IPS-18a (cell line): ENCODE data around the gene CFAP99.

Source experiments
- H3K27ac ChIP-seq: one replicate; pipeline ENCODE4 v1.5.1; 2013; ENCODE audit warnings: low read length
- H3K27me3 ChIP-seq: one replicate; pipeline ENCODE4 v1.6.1; 2013; ENCODE audit warnings: mild to moderate bottlenecking, low read length; ENCODE audit not compliant: control insufficient read depth, insufficient read depth
- H3K36me3 ChIP-seq: one replicate; pipeline ENCODE4 v1.6.1; 2013; ENCODE audit warnings: low read depth, low read length; ENCODE audit not compliant: control insufficient read depth
- H3K4me1 ChIP-seq: one replicate; pipeline ENCODE4 v1.6.1; 2013; ENCODE audit warnings: low read depth, low read length; ENCODE audit not compliant: control insufficient read depth
- H3K4me3 ChIP-seq: one replicate; pipeline ENCODE4 v1.5.1; 2013; ENCODE audit warnings: low read length
- H3K9ac ChIP-seq: one replicate; pipeline ENCODE4 v1.6.1; 2013; ENCODE audit warnings: mild to moderate bottlenecking, low read length, moderate library complexity
- H3K9me3 ChIP-seq: one replicate; pipeline ENCODE4 v1.6.1; 2013; ENCODE audit warnings: low read depth, low read length; ENCODE audit not compliant: control insufficient read depth

The CFAP99 gene

DNA sequence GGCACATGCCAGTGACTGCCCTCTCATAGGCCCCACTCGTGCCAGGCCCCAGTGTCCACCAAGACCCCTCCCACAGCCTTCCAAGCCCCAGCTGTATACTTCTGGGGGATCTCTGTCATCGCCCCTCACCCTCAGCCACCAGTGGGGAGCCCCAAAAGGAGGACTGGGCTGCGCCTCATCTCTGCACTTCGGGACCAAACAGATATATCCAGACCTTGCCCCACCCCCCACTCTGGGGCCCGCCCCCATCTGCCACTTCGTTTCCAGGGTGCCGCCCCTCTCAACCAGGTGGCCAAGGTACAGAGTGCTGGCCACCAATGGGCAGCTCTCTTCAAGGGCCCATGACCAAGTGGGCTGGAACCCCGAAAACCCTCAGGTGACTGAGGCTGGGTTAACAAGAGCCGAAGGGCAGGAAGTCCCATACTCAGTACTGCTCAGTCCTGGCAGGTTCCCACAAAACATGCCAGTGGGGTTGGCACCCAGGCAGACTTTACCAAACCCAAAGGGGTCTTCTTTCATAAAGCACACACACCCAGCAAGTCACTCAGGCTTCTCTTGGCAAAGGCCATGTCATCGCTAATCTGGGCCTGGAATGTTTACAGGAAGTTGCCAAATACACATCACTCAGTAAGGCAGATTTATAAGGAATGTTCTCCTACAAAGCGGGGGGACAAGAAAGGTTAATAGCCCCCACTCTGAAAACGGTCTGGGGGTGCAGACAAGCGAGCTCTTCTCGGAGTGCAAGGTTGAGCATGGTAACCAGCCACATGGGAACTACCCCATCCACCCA lies 4.7 kb upstream of the CFAP99 start:
- Histone ChIP-seq H3K27me3 (peaks cover 59% of the 10 kb centered on the region), H3K4me3 (peak overlapping the region; percentile 50), H3K4me1 (peaks cover 22% of the 10 kb centered on the region), H3K9ac (no peak overlapping the region), H3K27ac (no peak overlapping the region), H3K9me3 (no peaks in the 10 kb centered on the region), H3K36me3 (no peaks in the 10 kb centered on the region)

DNA sequence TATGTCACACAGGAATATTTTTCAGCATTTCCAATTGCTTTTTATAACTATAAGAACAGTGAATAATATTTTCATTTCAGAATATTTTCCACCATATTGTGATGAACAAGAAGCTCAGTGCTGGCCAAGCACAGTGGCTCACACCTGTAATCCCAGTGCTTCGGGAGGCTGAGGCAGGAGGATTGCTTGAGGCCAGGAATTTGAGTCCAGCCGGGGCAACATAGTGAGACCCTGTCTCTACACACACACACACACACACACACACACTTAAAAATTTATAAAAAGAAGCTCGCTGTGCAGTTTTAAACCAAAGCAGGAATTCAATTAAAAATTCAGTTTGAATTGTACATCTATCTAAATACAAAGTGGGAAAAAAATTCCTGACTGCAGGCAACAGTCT lies 3.5 kb upstream of the CFAP99 start:
- Histone ChIP-seq H3K4me3 (no peak overlapping the region), H3K36me3 (no peaks in the 10 kb centered on the region), H3K9ac (no peak overlapping the region), H3K27me3 (peaks cover 71% of the 10 kb centered on the region), H3K27ac (no peak overlapping the region), H3K4me1 (peaks cover 26% of the 10 kb centered on the region), H3K9me3 (no peaks in the 10 kb centered on the region)

DNA sequence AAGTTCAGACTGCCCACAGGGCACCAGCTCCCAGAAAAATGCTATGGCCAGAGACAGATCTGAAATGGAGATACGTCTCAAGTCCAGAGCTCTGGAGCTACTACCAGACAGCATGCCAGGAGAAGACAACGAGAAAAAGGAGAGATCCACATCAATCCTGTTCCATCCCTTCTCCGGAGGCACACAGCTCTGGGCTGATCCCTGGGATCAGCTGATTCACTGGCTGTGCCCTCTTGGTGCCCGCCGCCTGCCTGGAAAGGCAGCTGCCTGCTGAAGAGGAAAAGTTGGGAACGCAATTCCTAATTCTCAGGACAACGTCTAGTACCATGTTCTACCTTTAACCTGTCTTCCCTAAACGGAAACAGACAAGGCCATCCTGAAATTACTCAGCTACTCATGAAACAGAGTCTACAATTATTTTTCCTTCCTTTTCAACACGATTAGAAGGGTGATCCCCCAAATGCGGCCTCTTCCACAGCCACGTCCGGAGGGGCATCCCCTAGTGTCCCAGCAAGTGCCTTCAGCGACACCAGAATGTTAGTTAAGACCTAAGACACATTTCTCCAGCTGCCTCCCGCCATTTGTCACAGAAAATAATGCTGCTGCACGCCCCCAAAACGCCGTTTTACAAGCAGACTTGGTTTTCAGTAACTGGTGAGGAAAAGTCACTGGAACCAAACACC lies 2.7 kb upstream of the CFAP99 start:
- Histone ChIP-seq H3K36me3 (no peaks in the 10 kb centered on the region), H3K9me3 (no peaks in the 10 kb centered on the region), H3K27me3 (peaks cover 79% of the 10 kb centered on the region), H3K27ac (no peak overlapping the region), H3K9ac (no peak overlapping the region), H3K4me3 (peak overlapping the region; percentile 55), H3K4me1 (peaks cover 26% of the 10 kb centered on the region)

GRCh38 chr4:2416564-2417225 lies 2.1 kb upstream of the CFAP99 start:
- Histone ChIP-seq H3K4me3 (peak overlapping the region; percentile 55), H3K36me3 (no peaks in the 10 kb centered on the region), H3K9ac (no peak overlapping the region), H3K27me3 (peaks cover 86% of the 10 kb centered on the region), H3K9me3 (no peaks in the 10 kb centered on the region), H3K4me1 (peaks cover 26% of the 10 kb centered on the region), H3K27ac (no peak overlapping the region)

- Histone ChIP-seq H3K9me3 (no peaks in the 10 kb centered on the region), H3K4me3 (peak overlapping the region; percentile 55), H3K27me3 (peaks cover 90% of the 10 kb centered on the region), H3K27ac (no peak overlapping the region), H3K36me3 (no peaks in the 10 kb centered on the region), H3K4me1 (peaks cover 25% of the 10 kb centered on the region), H3K9ac (no peak overlapping the region)
Observed at GRCh38 chr4:2417226-2417764, 1.5 kb upstream of the CFAP99 start.

GRCh38 chr4:2417765-2418649 lies 748 bp upstream of the CFAP99 start, which contains the start of gene ZFYVE28:
Gene ZFYVE28 (minus strand): TSS chr4:2418645. CDS start chr4:2418323, 322 bp downstream.
- peak within 1 kb of the TSS; percentile 55 for H3K4me3 ChIP-seq

DNA sequence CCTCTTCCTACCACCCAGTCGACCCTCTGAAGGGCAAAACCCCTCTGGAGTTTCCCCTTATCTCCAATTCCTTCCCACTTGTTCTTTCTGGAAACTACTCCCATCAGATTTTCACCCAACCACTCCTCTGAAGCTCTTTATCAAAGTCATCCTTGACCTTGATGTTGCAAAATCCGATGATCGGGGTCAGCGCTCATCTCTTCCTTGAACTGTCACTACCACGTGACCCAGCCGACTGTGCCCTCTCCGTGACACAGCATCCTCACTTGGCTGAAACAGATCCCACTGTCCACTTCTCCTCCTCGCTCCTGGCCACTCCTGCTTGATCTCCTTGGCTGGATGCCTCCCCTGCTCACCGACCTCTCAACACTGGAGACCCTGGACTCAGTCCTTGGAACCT lies 1.1 kb downstream of the CFAP99 start:
- Histone ChIP-seq H3K4me3 (no peak overlapping the region), H3K9ac (no peak overlapping the region), H3K27ac (no peak overlapping the region), H3K36me3 (no peaks in the 10 kb centered on the region), H3K27me3 (peaks cover 76% of the 10 kb centered on the region), H3K4me1 (peaks cover 11% of the 10 kb centered on the region), H3K9me3 (no peaks in the 10 kb centered on the region)

More at GRCh38 chr4:2417765-2418649, 748 bp upstream of the CFAP99 start, which contains the start of gene ZFYVE28:
- peaks cover 90% of the 10 kb centered on the region for H3K27me3 ChIP-seq
- peaks cover 21% of the 10 kb centered on the region for H3K4me1 ChIP-seq
- H3K27ac ChIP-seq, result no peak within 1 kb of the TSS
- H3K9ac ChIP-seq, result peak within 1 kb of the TSS; percentile 21
- H3K9me3 ChIP-seq, result no peaks in the 10 kb centered on the region
- H3K36me3 ChIP-seq, result no peaks in the 10 kb centered on the region

GRCh38 chr4:2421928-2422327 lies 3.2 kb downstream of the CFAP99 start:
- Histone ChIP-seq H3K27me3 (peaks cover 55% of the 10 kb centered on the region), H3K27ac (no peak overlapping the region), H3K4me1 (peaks cover 8% of the 10 kb centered on the region), H3K4me3 (no peak overlapping the region), H3K36me3 (no peaks in the 10 kb centered on the region), H3K9me3 (no peaks in the 10 kb centered on the region), H3K9ac (no peak overlapping the region)

- H3K4me3 ChIP-seq, result no peak overlapping the region
- peaks cover 43% of the 10 kb centered on the region for H3K27me3 ChIP-seq
- no peaks in the 10 kb centered on the region for H3K9me3 ChIP-seq
Observed at GRCh38 chr4:2423066-2423465, 4.3 kb downstream of the CFAP99 start.

GRCh38 chr4:2423695-2424094 lies 4.9 kb downstream of the CFAP99 start:
- Histone ChIP-seq H3K4me3 (no peak overlapping the region), H3K9me3 (no peaks in the 10 kb centered on the region), H3K9ac (no peak overlapping the region), H3K27me3 (peaks cover 41% of the 10 kb centered on the region), H3K4me1 (peaks cover 8% of the 10 kb centered on the region), H3K27ac (no peak overlapping the region), H3K36me3 (no peaks in the 10 kb centered on the region)

More at GRCh38 chr4:2423066-2423465, 4.3 kb downstream of the CFAP99 start:
- Histone ChIP-seq H3K9ac (no peak overlapping the region), H3K4me1 (peaks cover 8% of the 10 kb centered on the region), H3K36me3 (no peaks in the 10 kb centered on the region), H3K27ac (no peak overlapping the region)
